Left kidney (tissue), 2 donors: ENCODE results near the gene DES. TPM values are rescaled to one million over a fixed set of nuclear protein-coding genes. Genes with fewer than 3 reads are reported as not detected.
"Not testable (repeated sequence)": the region's sequence is repeated elsewhere in the genome, so short reads cannot be mapped to it uniquely, and the experiment has no call there.

Source experiments
- DNase-seq: peaks from one replicate; pipeline ENCODE4 v3.0.0-alpha.2; 2013
- polyA plus RNA-seq: library from polyadenylated mRNA; unstranded; fragments of 120-200 nt; gene quantifications from one replicate; pipeline ENCODE4 v1.2.1, GENCODE V29; 2013; ENCODE audit not compliant: insufficient read length

Gene DES
- polyA plus RNA-seq, 1 donor: 5.9 TPM

DNA sequence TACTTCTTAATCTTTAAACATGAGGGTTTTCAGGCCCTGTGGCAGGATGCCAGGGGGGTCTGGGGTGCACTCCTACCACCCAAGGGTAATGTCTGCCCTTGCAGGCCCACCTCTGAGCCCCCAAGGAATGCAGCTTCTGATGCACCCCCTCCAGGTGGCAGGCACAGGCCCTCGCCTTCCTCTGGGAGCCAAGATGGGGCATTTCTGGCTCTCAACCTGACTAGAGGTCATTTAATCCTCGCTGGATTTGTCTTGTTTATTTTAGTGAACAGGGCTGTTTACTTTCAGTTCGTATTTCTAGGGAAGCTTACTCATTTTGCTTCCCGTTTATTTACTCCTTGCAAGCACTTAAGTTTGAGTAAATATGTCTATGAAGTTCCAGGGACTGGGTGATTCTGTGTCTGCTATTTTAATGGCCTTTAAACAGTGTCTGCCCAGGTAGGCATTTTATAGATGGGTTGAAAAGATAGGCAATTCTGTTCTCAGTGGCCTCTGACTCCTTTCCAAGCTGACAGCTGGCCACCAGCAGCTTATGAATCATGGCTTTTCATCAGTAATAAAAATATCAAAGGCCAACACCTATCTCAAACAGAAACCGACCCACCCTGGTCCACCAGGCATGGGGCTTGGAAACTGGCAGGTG, 19.3 kb upstream of the DES start:
- no peak for DNase-seq

DNA sequence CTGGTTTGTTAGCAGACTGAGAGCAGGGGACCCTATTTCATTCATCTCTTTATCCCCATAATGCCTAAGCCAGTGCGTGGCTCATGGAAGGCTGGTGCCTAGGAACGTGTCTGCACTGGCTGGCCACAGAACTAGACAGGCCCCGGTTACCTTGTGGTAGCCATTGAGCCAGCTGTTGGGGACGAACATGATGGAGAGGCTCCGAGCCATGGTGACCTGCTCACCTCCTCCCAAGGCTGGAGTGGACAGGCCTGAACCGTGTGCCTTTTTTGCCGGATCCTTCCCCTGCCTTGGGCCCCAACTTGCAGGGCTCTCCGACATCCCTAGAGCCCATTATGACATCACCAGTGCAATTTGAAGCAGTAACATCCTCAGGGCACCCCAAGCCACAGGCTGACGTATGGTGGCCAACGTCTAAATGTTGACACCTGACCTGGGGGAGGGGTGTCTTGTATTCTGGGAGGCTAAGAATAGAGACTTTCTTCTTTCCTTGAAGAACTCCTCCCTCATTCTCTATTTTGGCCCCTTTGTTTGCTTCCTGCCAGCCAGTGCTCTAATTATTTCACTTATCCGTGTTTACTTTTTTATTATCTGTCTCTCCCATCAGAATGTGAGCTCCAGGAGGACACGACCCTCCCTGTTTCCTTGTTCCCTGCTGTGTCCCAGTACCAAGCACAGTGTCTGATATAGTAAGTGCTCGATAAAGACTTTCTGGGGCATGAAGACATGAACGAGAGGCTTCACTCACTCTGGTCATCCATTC, 18.3 kb upstream of the DES start:
- no peak for DNase-seq

DNA sequence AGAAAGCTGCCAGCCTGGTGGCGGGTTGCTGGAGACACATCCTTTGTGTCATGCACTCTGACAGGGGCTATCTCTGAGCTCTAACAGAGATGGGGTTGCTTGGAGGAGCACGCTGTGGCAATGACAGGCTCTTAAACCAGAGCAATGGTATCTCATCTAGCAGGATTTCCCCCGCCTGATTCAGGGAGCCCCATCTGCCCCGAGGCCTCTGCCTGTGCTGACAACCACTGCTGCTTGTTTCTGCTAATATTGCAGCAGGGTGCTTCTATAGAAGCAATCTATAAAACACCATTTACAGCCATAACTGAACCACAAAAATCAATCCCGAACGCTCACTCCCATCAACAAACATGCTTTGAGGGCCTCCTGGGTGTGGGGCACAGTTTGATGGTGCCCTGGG, 17.6 kb upstream of the DES start:
- no peak for DNase-seq

DNA sequence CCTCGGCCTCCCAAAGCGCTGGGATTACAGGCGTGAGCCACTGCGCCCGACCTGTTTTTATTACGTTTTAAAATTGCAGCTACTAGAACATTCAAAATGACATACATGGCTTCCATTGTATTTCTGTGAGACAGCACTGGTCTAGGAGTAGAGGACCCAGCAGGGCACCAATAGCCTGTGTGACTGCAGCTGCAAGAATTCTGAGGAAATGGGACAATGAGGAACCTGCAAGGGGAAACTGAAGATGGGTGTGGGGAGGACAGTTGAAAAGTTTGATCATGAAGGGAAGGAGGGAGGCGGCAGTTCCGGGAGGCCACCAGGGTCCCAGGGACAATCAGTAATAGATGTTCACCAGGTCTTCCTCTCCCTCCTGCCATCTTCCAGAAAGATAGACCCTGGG, 16.6 kb upstream of the DES start:
- DNase-seq: no peak

DNA sequence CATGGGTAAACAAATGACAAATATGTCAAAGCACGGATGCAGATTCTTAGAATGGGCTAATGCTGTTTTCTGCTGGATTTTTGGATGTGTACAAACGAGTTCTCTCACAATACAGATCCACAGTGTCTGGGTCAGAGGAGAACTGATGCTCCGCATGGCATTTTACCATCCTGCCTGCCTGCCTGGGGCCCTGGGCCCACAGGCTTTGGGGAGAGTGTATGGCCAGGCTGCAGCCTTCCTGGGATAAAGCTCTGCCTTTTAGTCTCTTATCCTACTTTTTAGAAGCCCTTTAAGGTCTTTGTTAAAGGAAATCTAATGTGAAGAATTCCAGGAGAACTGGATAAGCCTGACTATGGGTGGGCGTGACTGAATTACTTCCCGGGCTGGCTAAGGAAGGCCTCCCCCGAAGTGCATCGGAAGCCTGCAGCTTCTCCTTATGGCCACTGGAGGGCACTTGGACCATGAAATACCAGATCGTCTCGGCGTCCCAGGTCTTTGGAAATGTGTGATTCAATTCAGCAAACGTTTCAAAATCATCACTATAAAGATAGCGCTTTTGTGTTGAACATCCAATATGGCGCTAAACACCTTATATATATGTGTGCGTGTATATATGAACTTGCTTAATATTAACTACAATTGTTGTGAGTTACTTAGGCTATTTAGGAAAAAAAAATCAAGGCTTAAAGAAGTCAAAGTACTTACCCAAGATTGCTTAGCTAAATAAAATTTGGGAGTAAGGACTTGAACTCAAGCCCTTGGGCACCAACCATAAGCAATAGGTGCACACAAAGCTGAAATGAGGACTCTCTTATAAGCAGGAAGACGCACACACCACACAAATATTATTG, 15.3 kb upstream of the DES start:
- peak; percentile 82 for DNase-seq

DNA sequence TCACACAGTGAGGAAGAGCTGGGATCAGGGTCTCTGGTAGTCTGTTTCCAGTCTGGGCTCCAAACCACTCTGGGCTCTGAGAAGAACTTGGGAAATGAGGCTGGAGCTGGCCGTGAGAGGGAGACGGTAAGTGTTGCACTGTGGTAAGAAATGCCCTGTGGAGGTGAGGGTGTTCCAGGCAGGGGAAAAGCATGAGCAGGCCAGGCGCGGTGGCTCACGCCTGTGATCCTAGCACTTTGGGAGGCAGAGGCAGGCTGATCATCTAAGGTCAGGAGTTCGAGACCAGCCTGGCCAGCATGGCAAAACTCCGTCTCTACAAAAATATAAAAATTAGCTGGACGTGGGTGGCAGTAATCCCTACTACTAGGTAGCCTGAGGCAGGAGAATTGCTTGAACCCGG, 14.3 kb upstream of the DES start:
- no peak for DNase-seq

DNA sequence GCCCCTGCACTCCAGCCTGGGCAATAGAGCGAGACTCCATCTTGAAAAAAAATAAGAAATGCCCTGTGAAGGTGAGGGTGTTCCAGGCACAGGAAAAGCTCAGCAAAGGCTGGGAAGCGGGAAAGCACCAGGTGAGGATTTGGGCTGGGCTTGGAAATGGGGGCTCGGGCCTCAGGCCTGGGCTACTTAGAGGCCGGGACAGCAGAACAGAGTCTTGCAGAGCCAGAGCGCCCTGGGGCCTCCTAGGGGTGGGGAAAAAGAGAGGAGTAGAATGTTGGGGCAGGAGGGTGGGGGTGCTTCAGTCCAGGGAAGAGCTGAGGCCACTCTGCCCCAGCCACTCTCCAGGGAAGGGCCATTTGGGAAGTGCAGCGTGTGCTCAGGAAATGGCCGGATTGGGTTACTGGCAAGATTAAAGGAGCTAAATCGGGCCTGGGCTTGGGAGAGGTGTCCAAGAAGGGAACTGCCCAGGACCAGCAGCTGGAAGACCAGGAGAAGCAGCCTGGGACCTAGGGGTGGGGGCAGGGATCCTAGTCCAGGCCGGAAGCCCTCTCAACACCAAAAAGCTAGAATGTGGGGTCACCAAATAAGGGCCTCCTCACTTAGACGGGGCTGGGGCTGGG, 13.8 kb upstream of the DES start:
- no peak for DNase-seq

DNA sequence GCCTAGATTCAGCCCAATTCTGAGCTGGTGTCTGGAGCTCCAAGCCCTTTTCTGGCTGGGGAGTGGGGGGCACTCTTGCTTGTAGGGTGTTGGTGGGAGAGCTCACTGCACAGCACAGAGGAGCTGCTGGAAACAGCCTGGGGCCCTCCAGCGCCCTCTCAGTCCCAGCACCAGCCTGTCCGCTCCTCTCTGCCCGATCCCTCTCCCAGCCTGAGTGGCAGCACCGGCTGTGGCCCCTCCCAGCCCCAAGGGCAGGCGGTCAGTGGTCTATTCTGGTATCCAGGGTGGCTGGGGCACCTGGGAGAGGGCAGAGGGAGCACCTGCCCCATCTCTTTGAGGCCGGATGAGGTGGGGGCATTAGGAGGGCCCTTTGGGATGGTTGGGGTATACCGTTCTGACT, 13.2 kb upstream of the DES start:
- DNase-seq: no peak

DNA sequence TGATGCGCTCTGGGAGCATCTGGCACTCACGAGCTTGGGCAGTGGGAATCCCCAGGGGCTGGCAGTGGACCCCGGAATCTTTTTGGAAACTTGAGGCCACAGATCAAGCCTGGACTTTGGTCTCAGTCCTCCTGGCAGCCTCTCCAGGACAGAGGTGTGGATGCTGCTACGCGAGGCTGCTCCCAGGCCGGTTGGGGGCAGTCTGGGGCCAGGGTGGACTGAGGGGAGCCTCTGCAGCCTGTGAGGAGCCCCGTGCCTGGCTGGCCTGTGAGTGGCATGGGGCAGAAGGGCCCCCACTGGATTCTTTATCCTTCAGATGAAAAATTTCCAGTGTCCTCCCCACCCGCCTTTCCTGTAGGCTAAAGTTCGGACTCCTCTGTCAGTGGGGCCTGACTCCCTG, 12.7 kb upstream of the DES start:
- no peak for DNase-seq

DNA sequence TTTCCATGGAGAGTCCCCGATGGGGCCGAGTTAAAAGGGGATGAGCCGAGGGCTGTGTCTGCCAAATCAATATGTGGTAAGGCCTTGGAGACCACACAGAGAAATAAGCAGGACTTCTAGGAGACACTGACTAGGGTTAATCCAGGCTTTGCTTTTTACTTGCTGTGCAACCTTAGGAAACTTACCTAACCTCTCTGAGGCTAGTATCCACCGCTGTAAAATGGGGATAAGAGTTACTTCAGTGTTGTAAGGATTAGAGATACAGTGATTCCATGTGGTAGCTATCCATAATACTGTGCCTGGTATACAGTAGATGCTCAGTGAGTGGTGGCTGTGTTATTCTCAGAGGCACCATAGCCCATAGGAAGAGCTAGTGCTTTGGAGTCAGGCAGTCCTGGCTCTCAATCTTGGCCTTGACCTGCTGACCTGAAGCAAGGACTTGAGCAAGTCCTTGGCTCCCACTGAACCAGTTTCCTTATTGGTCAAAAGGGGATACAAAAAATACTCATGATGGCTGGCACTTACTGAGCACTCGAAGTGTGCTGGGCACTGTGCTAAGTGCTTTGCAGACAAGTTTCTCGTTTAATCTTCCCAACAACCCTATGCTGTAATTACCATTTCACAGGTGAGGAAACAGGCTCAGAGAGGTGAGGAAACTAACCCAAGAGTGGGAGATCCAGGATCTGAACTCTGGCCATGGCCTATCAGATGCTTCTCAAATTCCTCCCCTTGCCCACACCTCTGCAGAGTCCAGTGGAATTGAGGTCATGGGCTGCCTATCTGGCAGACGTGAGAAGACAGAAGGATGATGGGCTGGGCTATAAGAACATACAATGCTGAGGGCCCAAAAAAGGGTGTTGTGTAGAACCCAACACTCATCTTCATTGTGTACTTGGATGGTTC, 12.0 kb upstream of the DES start:
- DNase-seq: no peak

DNA sequence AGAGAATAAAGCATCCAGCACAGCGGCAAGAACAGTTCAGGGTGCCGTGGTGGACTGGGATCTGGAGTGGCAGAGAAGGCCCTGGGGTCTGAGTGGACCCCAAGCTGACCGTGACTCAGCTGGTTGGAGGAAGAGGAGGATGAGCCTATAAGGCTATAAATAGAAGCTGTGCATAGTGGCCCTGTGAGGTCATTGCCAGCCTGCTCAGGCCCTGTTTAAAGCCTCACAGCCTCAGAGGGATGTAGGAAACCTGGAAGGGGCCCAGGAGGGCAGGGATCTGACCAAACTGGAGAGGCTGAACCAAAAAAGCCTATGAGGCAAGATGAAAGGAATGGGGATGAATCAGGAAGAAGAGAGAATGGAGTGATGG, 11.3 kb upstream of the DES start:
- DNase-seq: no peak

DNA sequence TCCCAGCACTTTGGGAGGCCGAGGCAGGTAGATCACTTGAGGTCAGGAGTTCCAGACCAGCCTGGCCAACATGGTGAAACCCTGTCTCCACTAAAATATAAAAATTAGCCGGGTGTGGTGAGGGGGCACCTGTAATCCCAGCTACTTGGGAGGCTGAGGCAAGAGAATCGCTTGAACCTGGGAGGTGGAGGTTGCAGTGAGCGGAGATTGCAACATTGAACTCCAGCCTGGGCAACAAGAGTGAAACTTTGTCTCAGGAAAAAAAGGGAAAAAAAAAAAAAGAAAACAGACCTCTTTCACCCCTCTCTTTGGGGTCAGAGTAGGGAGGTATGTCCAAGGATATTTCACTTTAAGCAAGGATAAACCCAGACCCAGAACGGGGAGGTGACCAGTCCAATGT, 10.8 kb upstream of the DES start:
- not testable (repeated sequence) for DNase-seq

DNA sequence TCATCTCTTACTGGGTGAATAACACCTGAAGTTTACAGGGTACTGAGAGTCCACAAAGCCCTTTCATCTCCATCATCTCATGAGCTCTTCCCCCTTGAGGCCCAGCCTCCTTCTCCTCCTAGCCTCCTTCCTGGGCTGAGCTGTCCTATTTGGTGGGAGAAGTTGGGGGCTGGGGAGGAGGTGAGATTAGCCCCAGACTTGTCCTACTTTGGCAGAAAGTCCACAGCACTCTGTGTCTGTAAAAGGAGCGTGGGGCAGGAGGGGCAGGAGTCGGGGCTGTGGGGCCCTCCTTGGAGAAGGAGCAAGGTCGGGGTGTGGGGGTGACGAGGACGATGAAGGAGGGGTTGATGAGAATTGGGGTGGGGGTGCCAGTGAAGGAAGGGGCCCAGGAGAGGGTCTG, 10.0 kb upstream of the DES start:
- DNase-seq: no peak

DNA sequence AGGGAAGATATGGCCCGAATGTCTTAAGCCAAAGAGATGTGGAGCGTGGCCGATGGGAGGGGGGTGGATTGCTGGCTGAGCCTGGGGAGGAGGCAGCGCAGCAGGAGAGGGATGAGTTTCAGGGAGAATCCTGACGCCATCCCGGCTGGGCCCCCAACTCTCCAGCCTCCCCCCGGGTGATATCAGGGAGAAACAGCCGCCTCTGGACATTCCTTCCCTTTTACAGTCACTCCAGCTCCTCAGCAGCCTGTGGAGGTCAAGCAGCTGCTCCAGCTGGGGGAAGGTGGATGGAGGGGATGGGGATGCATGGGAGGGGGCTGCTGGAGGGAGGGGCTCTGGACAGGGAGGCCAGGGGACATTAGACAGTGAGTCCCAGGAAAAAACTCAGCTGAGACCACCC, 9.5 kb upstream of the DES start:
- DNase-seq: no peak

DNA sequence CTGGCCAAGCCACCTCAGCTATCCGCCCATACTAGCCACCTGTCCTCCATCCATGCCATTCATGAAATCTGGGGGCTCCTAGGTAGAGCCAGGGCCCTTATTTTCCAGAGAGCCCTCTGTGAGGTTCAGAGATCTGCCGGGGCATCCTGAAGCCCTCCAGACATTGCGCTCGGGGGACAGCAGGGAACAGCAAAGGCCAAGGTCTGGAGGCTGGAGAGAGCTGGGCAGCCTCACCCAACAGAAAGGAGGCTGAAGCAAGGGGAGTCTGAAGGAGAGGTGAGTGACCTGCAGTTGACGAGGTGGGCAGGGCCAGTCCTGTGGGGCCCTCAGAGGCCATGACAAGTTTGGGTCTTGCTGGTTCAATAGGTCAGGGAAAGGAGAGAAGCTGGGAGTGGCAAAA, 8.6 kb upstream of the DES start:
- no peak for DNase-seq

DNA sequence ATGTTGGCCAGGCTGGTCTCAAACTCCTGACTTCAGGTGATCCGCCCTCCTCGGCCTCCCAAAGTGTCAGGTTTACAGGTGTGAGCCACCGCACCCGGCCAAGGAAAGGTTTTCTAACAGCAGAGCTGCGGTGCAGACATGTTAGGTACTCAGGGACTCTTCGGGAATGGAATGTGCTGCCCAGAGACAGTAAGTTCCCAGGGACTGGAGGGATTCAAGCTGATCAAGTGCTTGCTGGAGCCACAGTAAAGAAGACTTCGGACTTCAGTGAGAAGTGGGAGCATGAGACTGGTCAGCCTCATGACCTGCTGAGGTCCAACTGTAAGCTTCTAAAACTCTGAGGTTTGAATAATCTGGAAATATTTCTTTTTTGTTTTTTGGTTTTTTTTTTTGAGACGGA, 7.8 kb upstream of the DES start:
- no peak for DNase-seq

DNA sequence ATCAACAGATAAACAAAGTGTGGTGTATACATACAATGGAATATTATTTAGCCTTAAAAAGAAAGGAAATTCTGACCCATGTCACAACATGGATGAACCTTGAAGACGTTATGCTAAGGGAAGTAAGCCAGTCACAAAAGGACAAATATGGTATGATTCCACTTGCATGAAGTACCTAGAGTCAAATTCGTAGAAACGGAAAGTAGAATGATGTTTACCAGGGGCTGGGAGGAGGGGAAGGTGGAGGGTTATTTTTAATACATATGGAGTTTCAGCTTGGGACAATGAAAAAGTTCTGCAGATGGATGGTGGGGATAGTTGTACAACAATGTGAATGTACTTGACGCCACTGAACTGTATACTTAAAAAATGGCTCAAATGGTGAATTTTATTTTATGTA, 3.3 kb upstream of the DES start:
- DNase-seq: no peak

DNA sequence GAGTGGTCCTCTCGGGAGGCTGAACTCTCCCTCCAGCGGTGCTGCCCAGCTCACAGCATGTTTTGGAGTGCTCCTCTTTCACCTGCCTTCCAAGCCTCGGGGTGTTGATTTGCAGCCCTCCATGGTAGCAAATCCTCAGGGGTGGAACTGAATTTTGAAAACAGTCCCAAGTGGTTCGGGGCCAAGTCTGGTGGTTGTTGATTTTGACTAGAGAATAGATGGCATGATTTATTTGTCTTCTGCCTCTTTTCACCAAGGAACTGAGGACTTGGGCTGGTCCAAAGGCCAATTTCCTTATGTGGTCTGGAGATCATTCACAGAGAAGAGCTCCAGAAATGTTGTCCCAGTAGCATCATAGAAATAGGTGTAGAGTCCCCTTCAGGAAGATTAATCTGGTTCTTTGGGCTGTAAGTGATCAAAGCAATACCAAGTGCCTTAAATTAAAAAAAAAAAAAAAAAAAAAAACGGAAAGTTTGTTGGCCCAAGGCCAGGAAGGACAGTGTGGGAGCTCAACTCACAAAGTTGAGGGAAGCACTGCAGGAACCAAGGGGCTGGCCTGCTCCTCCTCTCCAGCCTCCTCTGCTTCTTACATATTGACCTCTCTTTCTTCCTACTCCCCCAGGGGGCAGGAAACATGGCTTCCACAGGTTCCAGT, 2.5 kb upstream of the DES start:
- no peak for DNase-seq

DNA sequence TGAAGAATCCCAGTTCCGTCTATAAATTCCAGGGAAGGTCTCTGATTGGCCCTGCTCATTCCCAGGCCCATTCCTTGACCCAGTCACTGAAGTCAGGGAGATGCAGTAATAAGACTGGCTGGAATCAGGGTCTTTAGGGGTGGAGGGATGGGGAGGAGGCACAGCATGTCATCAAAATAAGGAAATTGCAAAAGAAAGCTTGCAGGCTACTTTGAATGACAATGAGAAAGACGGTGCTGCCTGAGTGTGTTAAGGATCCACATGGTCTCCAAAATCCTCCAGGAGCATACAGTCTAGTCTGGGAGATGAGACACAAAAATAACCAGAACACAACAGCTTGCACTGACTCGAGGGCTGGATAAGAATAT, 2.0 kb upstream of the DES start:
- DNase-seq: no peak

DNA sequence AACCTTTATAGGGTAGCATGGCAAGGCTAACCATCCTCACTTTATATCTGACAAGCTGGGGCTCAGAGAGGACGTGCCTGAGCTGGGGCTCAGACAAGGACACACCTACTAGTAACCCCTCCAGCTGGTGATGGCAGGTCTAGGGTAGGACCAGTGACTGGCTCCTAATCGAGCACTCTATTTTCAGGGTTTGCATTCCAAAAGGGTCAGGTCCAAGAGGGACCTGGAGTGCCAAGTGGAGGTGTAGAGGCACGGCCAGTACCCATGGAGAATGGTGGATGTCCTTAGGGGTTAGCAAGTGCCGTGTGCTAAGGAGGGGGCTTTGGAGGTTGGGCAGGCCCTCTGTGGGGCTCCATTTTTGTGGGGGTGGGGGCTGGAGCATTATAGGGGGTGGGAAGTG, 1.2 kb upstream of the DES start:
- DNase-seq: no peak

DNA sequence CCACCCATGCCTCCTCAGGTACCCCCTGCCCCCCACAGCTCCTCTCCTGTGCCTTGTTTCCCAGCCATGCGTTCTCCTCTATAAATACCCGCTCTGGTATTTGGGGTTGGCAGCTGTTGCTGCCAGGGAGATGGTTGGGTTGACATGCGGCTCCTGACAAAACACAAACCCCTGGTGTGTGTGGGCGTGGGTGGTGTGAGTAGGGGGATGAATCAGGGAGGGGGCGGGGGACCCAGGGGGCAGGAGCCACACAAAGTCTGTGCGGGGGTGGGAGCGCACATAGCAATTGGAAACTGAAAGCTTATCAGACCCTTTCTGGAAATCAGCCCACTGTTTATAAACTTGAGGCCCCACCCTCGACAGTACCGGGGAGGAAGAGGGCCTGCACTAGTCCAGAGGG, 803 bp upstream of the DES start:
- DNase-seq: no peak

DNA sequence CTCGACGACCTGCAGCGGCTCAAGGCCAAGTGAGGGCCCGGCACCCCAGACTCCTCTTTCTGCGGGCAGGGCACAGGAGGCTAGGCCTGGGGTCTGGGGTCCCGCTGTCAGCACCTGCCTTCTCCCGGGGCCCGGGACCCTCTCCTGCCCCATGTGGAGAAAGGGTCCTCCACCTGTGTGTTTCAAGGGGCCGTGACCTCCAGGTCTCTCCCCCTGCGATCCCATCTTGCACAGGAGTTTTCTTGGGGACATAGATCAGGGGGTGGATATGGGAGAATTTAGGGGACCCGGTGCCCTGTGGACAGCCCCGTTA, 791 bp downstream of the DES start:
- DNase-seq: no peak
